GM18907 (cell line): Measurements from ENCODE around the gene RAB6B.
"Not testable (repeated sequence)": the region's sequence is repeated elsewhere in the genome, so short reads cannot be mapped to it uniquely, and the experiment has no call there.

Experiments
- ATAC-seq: cut with Tn5 transposase; IDR thresholded peaks from one replicate; pipeline ENCODE4 v1.9.1; 2021; ENCODE audit warnings: mild to moderate bottlenecking, moderate library complexity; ENCODE audit not compliant: unreplicated experiment

The RAB6B gene

DNA sequence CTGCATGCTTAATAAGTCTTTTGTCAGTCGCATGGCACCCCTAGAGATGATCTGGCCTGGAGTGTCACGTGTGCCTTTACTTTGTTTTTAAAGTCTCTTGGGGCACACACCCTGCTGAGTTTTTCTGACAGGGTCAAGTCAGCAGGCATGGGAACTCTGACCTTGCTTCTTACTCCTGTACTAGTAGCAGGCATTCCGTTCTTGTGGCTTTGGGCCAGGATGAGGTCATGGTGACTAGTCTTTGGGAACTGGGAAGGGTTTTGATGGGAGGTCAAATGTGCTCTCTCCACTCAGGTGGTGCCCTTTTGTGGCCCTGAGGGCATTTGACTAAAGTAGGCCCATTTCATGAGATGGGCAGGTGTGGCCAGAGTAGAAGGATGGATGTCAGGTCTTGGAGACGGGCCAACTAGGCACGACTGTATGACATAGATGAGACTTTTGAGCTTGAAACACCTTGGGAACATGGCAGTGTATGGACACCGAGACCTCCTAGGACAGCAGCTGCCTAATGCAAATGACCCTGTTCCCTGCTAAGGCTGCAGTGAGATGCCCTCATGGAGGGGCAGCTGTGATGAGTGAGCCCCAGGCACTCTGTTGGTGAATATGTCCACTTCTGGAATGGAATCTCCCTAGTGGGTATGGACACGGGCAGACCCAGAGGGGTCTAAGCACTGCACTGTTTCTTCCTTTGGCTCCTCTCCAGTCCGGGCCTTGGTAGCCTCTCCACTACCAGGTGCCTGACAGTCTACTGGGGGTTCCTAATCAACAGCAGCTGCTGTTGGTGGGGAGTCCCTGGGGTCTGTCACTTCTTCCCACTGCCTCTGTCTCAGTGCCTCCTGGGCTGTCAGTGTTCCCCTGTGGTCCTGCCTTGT is 73.7 kb downstream of the RAB6B start:
- ATAC-seq: no peak

- no peak for ATAC-seq
These were observed 74.6 kb downstream of the RAB6B start for GRCh38 chr3:133820889-133821675.

- no peak for ATAC-seq
These were observed 75.6 kb downstream of the RAB6B start for GRCh38 chr3:133820129-133820528.

GRCh38 chr3:133815386-133815785 is 80.3 kb downstream of the RAB6B start:
- no peak for ATAC-seq

- ATAC-seq: no peak
These were observed 82.8 kb downstream of the RAB6B start for GRCh38 chr3:133812872-133813271.

- ATAC-seq: peak; percentile 97
These were observed 89.8 kb downstream of the RAB6B start, which contains the start of gene SRPRB for GRCh38 chr3:133805702-133806475. TSS of gene SRPRB (plus strand) at chr3:133805815. CDS start at chr3:133805849, 34 bp downstream.

DNA sequence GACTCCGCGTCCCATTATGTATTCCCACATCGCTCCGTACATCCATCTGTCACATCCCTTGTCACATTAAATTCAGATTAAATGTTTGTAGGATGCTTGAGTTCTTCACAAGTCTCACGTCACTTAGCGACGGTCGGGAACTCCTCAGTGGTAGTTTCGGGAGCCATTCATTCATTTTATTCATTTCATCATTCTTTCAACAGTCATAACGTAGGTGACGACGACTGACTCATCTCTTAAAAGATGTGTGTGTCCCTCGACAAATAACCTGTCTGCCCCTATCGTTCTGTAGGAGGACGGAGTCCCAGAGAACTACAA is 90.3 kb downstream of the RAB6B start:
- no peak for ATAC-seq

- no peak for ATAC-seq
These were observed 90.8 kb downstream of the RAB6B start for GRCh38 chr3:133804896-133805295.

DNA sequence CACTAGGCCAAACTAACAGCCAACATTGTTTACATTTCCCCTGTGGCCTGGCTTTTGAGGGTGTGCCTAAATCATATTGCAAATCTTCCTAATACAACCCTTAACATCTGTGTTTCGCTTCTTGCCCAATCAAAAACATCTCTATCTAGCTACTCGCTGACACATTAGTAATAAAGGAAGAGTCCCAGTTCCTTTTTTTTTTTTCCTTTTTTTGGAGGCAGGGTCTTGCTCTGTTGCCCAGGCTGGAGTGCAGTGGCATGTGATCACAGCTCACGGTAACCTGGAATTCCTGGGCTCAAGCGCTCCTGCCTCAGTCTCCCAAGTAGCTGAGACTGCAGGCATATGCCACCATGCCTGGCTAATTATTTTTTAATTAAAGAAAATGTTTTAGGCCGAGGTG is 92.2 kb downstream of the RAB6B start:
- no peak for ATAC-seq

- no peak for ATAC-seq
These were observed 95.7 kb downstream of the RAB6B start for GRCh38 chr3:133799794-133800585.

GRCh38 chr3:133797396-133798105 is 98.1 kb downstream of the RAB6B start:
- ATAC-seq: no peak

DNA sequence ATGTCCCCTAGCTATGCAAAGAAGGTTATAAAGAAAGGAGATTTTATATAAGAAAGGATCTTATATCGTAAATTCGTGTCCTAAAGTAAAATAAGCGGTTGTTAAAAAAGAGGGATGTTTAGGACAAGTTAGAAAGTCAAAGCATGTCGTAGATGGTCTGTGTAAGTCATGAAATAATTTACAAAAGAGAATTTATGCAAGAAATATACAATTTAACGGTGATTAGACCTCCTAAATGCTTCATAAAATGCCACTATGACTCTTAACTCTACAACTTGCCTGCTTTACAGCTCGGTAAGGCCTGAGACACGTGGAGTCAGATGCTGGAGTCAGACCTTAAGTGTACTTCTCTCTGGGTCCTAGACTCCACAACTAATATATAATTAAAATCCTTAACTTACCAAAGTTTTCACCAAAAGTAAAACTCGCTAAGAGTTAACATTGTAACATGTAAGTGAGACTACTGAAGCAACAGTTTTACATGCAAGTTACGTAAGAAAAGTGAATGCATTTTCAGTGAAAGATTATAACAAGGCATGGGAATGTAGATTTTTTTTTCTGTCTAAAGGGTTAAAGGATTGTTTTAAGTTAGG is 103.4 kb downstream of the RAB6B start:
- ATAC-seq: no peak

- no peak for ATAC-seq
These were observed 107.7 kb downstream of the RAB6B start for GRCh38 chr3:133788024-133788423.

DNA sequence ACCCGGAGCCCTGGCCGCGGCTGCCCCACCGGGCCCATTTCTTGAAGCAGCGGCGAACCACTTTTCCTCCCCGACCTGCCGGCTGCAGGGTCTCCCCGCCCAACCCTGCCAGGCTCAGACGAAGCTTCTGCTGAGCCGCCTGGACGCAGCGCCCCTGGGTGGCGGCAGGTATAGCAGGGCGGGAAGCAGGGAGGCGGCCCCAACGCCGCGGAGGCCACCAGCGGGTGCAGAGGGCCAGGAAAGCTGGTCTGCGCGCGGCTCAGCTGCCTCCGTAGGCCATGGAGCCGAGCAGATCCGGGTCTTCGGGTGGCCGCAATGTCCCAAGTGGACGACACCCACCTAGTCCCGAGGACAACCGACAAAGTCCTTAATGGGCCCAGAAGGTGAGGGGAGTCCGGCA is 111.9 kb downstream of the RAB6B start:
- no peak for ATAC-seq

DNA sequence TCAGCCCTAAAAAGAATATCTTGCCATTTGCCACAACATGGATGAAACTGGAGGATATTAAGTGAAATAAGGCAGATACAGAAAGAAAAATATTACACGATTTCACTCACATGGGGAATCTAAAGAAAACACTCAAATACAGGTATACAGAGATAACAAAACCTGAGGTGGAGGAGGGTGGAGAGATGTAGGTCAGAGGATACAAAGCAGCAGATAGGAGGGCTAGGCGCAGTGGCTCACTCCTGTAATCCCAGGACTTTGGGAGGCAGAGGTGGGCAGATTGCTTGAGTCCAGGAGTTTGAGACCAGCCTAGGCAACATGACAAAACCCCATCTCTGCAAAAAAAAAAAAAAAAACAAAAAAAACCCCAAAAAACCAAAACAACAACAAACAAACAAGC is 113.2 kb downstream of the RAB6B start:
- ATAC-seq: no peak

GRCh38 chr3:133781570-133781969 is 114.1 kb downstream of the RAB6B start:
- no peak for ATAC-seq

GRCh38 chr3:133780756-133781155 is 114.9 kb downstream of the RAB6B start:
- ATAC-seq: not testable (repeated sequence)

- no peak for ATAC-seq
These were observed 116.0 kb downstream of the RAB6B start for GRCh38 chr3:133779626-133780203.
